ENCODE data around the gene ADRB2.

- TF ChIP-seq CTCF (IDR thresholded peaks at IDR 0.05) (no peak), EP300 (IDR thresholded peaks at IDR 0.05) (no peak)
These were observed 24.6 kb upstream of the ADRB2 start for GRCh38 chr5:148801682-148802276.
